HEK293 (cell line): ENCODE data around the gene DRC1.

Experiments
- CTCF ChIA-PET: fragments of 350-600 bp; formaldehyde crosslinking; extraction: SDS; loops from one replicate; lab custom pipeline; 2021; ENCODE audit warnings: antibody characterized with exemption; lab: Yijun Ruan, JAX
- POLR2A ChIA-PET: fragments of 300-600 bp; formaldehyde crosslinking; extraction: SDS; loops from one replicate; lab custom pipeline; 2020; ENCODE audit warnings: antibody characterized with exemption, inconsistent platforms; lab: Yijun Ruan, JAX
- H3K27ac ChIP-seq: fragments of 200-500 bp; sonication (Bioruptor generic); 2 replicates; pipeline ENCODE4 v1.5.1; 2014; ENCODE audit warnings: low read depth, low read length, control low read depth, inconsistent platforms; ENCODE audit errors: extremely low read depth
- H3K36me3 ChIP-seq, 2 experiments: fragments of 200-500 bp in 1 of 2; sonication (Bioruptor generic) in 1 of 2; 1 replicate in 1 of 2; 2 replicates in 1 of 2; pipeline ENCODE4 v1.5.1; 2014 to 2017; ENCODE audit warnings: inconsistent platforms in 2 of 2, low read length in 2 of 2; ENCODE audit not compliant: control insufficient read depth in 2 of 2, insufficient read depth in 1 of 2
- H3K4me1 ChIP-seq: fragments of 200-500 bp; sonication (Bioruptor generic); 2 replicates; pipeline ENCODE4 v1.5.1; 2014; ENCODE audit warnings: mild to moderate bottlenecking, low read length, inconsistent platforms; ENCODE audit not compliant: control insufficient read depth, insufficient read depth
- H3K4me3 ChIP-seq: 2 replicates; pipeline ENCODE4 v1.5.1; 2011; ENCODE audit warnings: low read depth, mild to moderate bottlenecking, control low read depth, low read length, moderate library complexity
- H3K9me3 ChIP-seq: fragments of 200-500 bp; sonication (Bioruptor generic); 2 replicates; pipeline ENCODE4 v1.5.1; 2014; ENCODE audit warnings: low read depth, low read length, inconsistent platforms; ENCODE audit not compliant: control insufficient read depth, insufficient read depth
- HOXD13 ChIP-seq: sonication (generic); formaldehyde crosslinking; IDR thresholded peaks from 2 replicates; pipeline ENCODE4 v1.8.0; 2022; ENCODE audit warnings: missing genetic modification reagents, borderline replicate concordance
- KLF8 ChIP-seq: fragments of 450-650 bp; formaldehyde crosslinking; IDR thresholded peaks from 2 replicates; pipeline ENCODE4 v1.5.1; 2016; ENCODE audit warnings: missing biosample characterization, missing genetic modification characterization
- ZBTB7A ChIP-seq: fragments of 450-650 bp; formaldehyde crosslinking; IDR thresholded peaks from 2 replicates; pipeline ENCODE4 v1.5.1; 2016; ENCODE audit warnings: low read depth, missing biosample characterization, missing genetic modification characterization
- ZNF132 ChIP-seq: fragments of 450-650 bp; formaldehyde crosslinking; IDR thresholded peaks from 2 replicates; pipeline ENCODE4 v1.5.1; 2017; ENCODE audit warnings: missing biosample characterization, missing genetic modification characterization, borderline replicate concordance
- ZNF138 ChIP-seq: fragments of 450-650 bp; formaldehyde crosslinking; IDR thresholded peaks from 2 replicates; pipeline ENCODE4 v1.5.1; 2016; ENCODE audit warnings: missing biosample characterization, missing genetic modification characterization, borderline replicate concordance
- ZNF302 ChIP-seq: fragments of 450-650 bp; formaldehyde crosslinking; IDR thresholded peaks from 2 replicates; pipeline ENCODE4 v1.5.1; 2016; ENCODE audit warnings: missing biosample characterization, missing genetic modification characterization, low read depth
- ZNF341 ChIP-seq: fragments of 450-650 bp; formaldehyde crosslinking; IDR thresholded peaks from 2 replicates; pipeline ENCODE4; 2016; ENCODE audit warnings: low read depth, missing biosample characterization, missing genetic modification characterization
- ZNF501 ChIP-seq: fragments of 450-650 bp; formaldehyde crosslinking; IDR thresholded peaks from 2 replicates; pipeline ENCODE4 v1.5.1; 2016; ENCODE audit warnings: missing biosample characterization, missing genetic modification characterization
- ZNF514 ChIP-seq: fragments of 450-650 bp; formaldehyde crosslinking; IDR thresholded peaks from 2 replicates; pipeline ENCODE4 v1.5.1; 2016; ENCODE audit warnings: missing biosample characterization, missing genetic modification characterization
- ZNF623 ChIP-seq: fragments of 450-650 bp; formaldehyde crosslinking; IDR thresholded peaks from 2 replicates; pipeline ENCODE4 v1.5.1; 2016; ENCODE audit warnings: missing biosample characterization, missing genetic modification characterization
- ZNF626 ChIP-seq: fragments of 450-650 bp; sonication (Bioruptor Pico); formaldehyde crosslinking; IDR thresholded peaks from 2 replicates; pipeline ENCODE4 v1.5.1; 2018; ENCODE audit warnings: missing biosample characterization, missing genetic modification characterization, inconsistent platforms
- ZNF664 ChIP-seq: fragments of 450-650 bp; formaldehyde crosslinking; IDR thresholded peaks from 2 replicates; pipeline ENCODE4 v1.5.1; 2016; ENCODE audit warnings: missing biosample characterization, missing genetic modification characterization
- ZNF707 ChIP-seq: fragments of 450-650 bp; formaldehyde crosslinking; IDR thresholded peaks from 2 replicates; pipeline ENCODE4 v1.5.1; 2016; ENCODE audit warnings: missing biosample characterization, missing genetic modification characterization
- ZNF792 ChIP-seq: fragments of 450-650 bp; formaldehyde crosslinking; IDR thresholded peaks from 2 replicates; pipeline ENCODE4 v1.5.1; 2016; ENCODE audit warnings: missing biosample characterization, missing genetic modification characterization
- ZXDB ChIP-seq: fragments of 450-650 bp; formaldehyde crosslinking; IDR thresholded peaks from 2 replicates; pipeline ENCODE4 v1.5.1; 2016; ENCODE audit warnings: missing biosample characterization, missing genetic modification characterization
- TF ChIP-seq, protein P1 (sequence below): fragments of 450-650 bp; formaldehyde crosslinking; IDR thresholded peaks from 2 replicates; pipeline ENCODE4 v1.5.1; 2017; ENCODE audit warnings: missing biosample characterization, missing genetic modification characterization
- TF ChIP-seq, protein P2 (sequence below): fragments of 450-650 bp; formaldehyde crosslinking; IDR thresholded peaks from 2 replicates; pipeline ENCODE4 v1.5.1; 2016; ENCODE audit warnings: missing biosample characterization, missing genetic modification characterization
- TF ChIP-seq, protein P3 (sequence below): fragments of 450-650 bp; formaldehyde crosslinking; IDR thresholded peaks from 2 replicates; pipeline ENCODE4 v1.5.1; 2016; ENCODE audit warnings: missing biosample characterization, missing genetic modification characterization

DRC1 gene

GRCh38 chr2:26435106-26435505 is 33.4 kb downstream of the DRC1 start (continued):
- no peak for TF ChIP-seq ZBTB7A

GRCh38 chr2:26438526-26438925 is 36.8 kb downstream of the DRC1 start:
- H3K36me3 ChIP-seq, result no peaks in the 10 kb centered on the region
- POLR2A ChIA-PET, result no interaction called here
- no peak overlapping the region for H3K4me3 ChIP-seq

DNA sequence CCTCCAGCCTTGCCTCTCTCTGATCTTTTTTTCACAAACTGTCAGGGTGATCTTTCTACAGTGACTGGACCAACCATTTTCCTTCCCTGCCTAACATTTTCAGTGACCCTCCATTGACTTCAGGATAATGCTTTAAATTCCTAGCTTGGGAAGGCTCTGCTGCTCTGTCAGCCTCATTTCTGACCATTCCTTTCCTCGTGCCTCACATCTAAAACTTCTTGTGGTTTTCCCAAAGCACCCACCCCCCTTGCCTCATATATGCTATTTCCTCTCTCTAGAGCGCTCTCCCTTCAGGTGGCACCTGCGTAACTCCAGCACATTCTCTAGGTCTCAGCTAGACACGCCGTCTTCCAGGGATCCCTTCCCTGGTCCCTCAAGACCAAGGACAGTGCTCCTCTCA is 37.2 kb downstream of the DRC1 start:
- TF ChIP-seq, protein P1, sequence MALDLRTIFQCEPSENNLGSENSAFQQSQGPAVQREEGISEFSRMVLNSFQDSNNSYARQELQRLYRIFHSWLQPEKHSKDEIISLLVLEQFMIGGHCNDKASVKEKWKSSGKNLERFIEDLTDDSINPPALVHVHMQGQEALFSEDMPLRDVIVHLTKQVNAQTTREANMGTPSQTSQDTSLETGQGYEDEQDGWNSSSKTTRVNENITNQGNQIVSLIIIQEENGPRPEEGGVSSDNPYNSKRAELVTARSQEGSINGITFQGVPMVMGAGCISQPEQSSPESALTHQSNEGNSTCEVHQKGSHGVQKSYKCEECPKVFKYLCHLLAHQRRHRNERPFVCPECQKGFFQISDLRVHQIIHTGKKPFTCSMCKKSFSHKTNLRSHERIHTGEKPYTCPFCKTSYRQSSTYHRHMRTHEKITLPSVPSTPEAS (tag by site-specific recombination), result no peak
- TF ChIP-seq ZNF707 (tag by site-specific recombination) (no peak), ZNF664 (no peak)
- TF ChIP-seq, protein P2, sequence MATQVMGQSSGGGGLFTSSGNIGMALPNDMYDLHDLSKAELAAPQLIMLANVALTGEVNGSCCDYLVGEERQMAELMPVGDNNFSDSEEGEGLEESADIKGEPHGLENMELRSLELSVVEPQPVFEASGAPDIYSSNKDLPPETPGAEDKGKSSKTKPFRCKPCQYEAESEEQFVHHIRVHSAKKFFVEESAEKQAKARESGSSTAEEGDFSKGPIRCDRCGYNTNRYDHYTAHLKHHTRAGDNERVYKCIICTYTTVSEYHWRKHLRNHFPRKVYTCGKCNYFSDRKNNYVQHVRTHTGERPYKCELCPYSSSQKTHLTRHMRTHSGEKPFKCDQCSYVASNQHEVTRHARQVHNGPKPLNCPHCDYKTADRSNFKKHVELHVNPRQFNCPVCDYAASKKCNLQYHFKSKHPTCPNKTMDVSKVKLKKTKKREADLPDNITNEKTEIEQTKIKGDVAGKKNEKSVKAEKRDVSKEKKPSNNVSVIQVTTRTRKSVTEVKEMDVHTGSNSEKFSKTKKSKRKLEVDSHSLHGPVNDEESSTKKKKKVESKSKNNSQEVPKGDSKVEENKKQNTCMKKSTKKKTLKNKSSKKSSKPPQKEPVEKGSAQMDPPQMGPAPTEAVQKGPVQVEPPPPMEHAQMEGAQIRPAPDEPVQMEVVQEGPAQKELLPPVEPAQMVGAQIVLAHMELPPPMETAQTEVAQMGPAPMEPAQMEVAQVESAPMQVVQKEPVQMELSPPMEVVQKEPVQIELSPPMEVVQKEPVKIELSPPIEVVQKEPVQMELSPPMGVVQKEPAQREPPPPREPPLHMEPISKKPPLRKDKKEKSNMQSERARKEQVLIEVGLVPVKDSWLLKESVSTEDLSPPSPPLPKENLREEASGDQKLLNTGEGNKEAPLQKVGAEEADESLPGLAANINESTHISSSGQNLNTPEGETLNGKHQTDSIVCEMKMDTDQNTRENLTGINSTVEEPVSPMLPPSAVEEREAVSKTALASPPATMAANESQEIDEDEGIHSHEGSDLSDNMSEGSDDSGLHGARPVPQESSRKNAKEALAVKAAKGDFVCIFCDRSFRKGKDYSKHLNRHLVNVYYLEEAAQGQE (tag by site-specific recombination), result 0 out of 2 replicates have a peak, but pooled peaks have one; percentile 65
- Histone ChIP-seq H3K36me3 (no peaks in the 10 kb centered on the region), H3K4me1 (peaks cover 4% of the 10 kb centered on the region; the same call in 1 of the 2 replicates), H3K9me3 (no peaks in the 10 kb centered on the region), H3K27ac (no peak overlapping the region), H3K4me3 (no peak overlapping the region)
- ChIA-PET CTCF (interaction anchor here (0.6 to 1.0 kb wide), 3 partner anchors 43 to 302 kb away, joined by 3 read pairs; no protein-coding TSS in a partner anchor), POLR2A (no interaction called here)

More at GRCh38 chr2:26438526-26438925, 36.8 kb downstream of the DRC1 start:
- TF ChIP-seq ZNF707 (tag by site-specific recombination), result no peak
- no peak for TF ChIP-seq ZNF501 (tag by site-specific recombination)
- TF ChIP-seq KLF8, result no peak
- TF ChIP-seq, protein P3, sequence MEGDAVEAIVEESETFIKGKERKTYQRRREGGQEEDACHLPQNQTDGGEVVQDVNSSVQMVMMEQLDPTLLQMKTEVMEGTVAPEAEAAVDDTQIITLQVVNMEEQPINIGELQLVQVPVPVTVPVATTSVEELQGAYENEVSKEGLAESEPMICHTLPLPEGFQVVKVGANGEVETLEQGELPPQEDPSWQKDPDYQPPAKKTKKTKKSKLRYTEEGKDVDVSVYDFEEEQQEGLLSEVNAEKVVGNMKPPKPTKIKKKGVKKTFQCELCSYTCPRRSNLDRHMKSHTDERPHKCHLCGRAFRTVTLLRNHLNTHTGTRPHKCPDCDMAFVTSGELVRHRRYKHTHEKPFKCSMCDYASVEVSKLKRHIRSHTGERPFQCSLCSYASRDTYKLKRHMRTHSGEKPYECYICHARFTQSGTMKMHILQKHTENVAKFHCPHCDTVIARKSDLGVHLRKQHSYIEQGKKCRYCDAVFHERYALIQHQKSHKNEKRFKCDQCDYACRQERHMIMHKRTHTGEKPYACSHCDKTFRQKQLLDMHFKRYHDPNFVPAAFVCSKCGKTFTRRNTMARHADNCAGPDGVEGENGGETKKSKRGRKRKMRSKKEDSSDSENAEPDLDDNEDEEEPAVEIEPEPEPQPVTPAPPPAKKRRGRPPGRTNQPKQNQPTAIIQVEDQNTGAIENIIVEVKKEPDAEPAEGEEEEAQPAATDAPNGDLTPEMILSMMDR, result no peak
- no peak for TF ChIP-seq ZNF514 (tag by site-specific recombination)
- no peak for TF ChIP-seq ZNF138 (tag by site-specific recombination)
- no peak for TF ChIP-seq ZNF341
- TF ChIP-seq ZXDB, result no peak
- no peak for TF ChIP-seq HOXD13 (CRISPR knock-in tag)
- no peak for TF ChIP-seq ZNF626
- TF ChIP-seq ZNF302 (tag by site-specific recombination), result no peak
- TF ChIP-seq ZNF623 (tag by site-specific recombination), result no peak
- no peak for TF ChIP-seq ZNF792 (tag by site-specific recombination)
- TF ChIP-seq ZNF132 (tag by site-specific recombination), result no peak
- TF ChIP-seq, all 188 proteins: peak for 0
- CTCF ChIA-PET, result interaction anchor here (0.7 kb wide), 1 partner anchor 302 kb away, joined by 3 read pairs; no protein-coding TSS in a partner anchor
- H3K4me1 ChIP-seq, result peaks cover 4% of the 10 kb centered on the region; the same call in 1 of the 2 replicates
- no peaks in the 10 kb centered on the region for H3K9me3 ChIP-seq
- H3K27ac ChIP-seq, result no peak overlapping the region
